ENCODE data around the gene APP.
"Not testable (repeated sequence)": the region's sequence is repeated elsewhere in the genome, so short reads cannot be mapped to it uniquely, and the experiment has no call there.

Gene APP

DNA sequence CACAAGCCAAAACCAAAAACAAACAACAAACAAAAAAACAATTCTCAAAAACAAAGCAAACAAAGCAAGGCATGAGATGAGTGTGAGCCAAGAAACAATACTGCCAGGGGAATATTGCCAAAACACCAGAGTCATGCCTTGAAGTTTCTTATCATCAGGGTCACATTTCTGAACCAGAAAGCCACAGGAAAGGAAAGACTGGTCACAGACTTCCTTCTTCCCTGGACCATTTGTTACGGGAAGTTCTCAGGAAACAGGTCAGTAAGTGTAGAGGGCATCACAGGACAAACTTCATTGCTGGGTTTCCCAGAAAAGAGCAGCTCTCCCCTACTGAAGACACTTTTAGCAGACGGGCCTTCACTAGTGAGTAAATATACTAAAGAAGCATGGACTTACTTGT, 244.6 kb downstream of the APP start:
- peaks cover 8% of the 10 kb centered on the region for H3K4me1 Mint-ChIP-seq (ENCODE audit: low read depth)
- no peaks in the 10 kb centered on the region for H3K27me3 Mint-ChIP-seq (ENCODE audit: low read depth)
- H3K4me3 Mint-ChIP-seq: no peak overlapping the region
- no peaks in the 10 kb centered on the region for H3K9me3 Mint-ChIP-seq
- H3K27ac Mint-ChIP-seq: no peak overlapping the region
- no peaks in the 10 kb centered on the region for H3K36me3 Mint-ChIP-seq (ENCODE audit: low read depth)

DNA sequence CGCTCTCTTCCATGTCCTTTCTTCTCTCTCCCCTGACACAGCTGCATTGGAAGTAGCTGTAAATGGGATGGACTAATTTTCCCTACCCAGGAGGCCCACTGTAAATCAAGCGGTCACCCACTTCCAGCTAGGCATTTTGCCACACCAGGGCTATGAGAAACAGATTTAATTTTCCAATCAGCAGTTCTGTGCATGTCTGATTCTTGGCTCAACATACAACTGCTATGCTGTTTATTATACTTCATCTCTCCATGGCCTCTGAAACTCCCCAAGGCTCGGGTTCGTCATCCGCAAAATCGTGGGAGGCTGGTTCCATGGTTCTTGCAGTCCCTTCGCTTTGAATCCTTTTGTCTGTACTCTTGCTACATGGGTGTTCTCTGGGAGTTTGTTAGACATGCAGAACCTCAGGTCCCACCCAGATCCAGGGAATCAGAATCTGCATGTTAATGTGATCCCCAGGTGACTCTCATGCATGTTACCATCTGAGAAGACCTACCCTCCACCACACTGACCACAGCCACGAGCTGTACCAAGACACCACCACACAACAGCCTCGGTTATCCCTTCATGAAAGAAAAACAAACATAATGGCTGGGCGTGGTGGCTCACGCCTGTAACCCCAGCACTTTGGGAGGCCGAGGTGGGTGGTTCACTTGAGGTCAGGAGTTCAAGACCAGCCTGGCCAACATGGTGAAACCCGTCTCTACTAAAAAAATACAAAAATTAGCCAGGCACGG, 245.3 kb downstream of the APP start:
- H3K9me3 Mint-ChIP-seq: no peaks in the 10 kb centered on the region
- no peak overlapping the region for H3K4me3 Mint-ChIP-seq
- H3K36me3 Mint-ChIP-seq (ENCODE audit: low read depth): no peaks in the 10 kb centered on the region
- peaks cover 8% of the 10 kb centered on the region for H3K4me1 Mint-ChIP-seq (ENCODE audit: low read depth)
- H3K27ac Mint-ChIP-seq: no peak overlapping the region
- no peaks in the 10 kb centered on the region for H3K27me3 Mint-ChIP-seq (ENCODE audit: low read depth)

DNA sequence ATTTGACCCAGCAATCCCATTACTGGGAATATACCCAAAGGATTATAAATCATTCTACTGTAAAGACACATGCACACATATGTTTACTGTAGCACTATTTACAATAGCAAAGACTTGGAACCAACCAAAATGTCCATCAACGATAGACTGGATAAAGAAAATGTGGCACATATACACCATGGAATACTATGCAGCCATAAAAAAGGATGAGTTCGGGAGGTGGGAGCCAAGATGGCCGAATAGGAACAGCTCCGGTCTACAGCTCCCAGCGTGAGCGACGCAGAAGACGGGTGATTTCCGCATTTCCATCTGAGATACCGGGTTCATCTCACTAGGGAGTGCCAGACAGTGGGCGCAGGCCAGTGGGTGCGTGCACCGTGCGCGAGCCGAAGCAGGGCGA, 252.4 kb downstream of the APP start:
- H3K36me3 Mint-ChIP-seq (ENCODE audit: low read depth); H3K4me1 Mint-ChIP-seq (ENCODE audit: low read depth); H3K27ac Mint-ChIP-seq; H3K27me3 Mint-ChIP-seq (ENCODE audit: low read depth); H3K4me3 Mint-ChIP-seq; H3K9me3 Mint-ChIP-seq: not testable (repeated sequence)

DNA sequence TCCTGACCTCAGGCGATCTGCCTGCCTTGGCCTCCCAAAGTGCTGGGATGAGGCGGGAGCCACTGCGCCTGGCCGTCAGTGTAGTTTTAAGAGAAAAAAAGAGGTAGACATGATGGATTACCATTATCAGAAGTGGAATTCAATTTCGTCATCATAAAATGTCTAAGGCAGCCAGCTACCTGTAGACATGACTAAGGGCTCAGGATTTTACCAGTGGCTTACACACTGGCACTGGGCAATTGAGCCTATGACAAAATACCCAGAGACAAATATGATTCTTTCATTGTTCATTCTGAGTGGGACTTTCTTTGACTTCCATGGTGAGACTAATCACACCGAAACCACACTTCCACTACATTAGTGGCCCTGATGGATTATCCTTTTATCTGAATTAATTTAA, 254.3 kb downstream of the APP start:
- Mint-ChIP-seq H3K4me1 (ENCODE audit: low read depth) (no peaks in the 10 kb centered on the region), H3K36me3 (ENCODE audit: low read depth) (peaks cover 1% of the 10 kb centered on the region), H3K27ac (no peak overlapping the region), H3K27me3 (ENCODE audit: low read depth) (no peaks in the 10 kb centered on the region), H3K9me3 (peaks cover 8% of the 10 kb centered on the region), H3K4me3 (no peak overlapping the region)

DNA sequence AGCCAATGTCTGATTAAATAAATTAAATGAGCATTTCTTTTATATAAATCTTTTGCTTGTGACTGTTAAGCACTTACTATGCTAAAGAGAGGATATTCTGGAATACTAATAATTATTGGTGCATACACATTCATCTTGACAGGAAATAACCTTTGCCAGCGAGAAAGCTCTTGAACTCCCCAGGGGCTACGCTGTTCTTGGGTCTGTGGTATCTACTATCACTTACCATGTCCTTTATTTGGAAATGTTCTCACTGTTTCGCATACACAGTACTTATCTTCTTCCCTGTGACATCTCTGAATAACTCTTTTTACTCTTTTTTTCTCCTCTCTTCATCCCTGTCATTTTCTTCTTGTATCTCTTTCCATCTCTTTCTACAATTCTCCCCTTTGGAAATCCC, 257.1 kb downstream of the APP start:
- Mint-ChIP-seq H3K27me3 (ENCODE audit: low read depth) (no peaks in the 10 kb centered on the region), H3K4me3 (no peak overlapping the region), H3K36me3 (ENCODE audit: low read depth) (peaks cover 1% of the 10 kb centered on the region), H3K27ac (no peak overlapping the region), H3K9me3 (peaks cover 8% of the 10 kb centered on the region), H3K4me1 (ENCODE audit: low read depth) (no peaks in the 10 kb centered on the region)

DNA sequence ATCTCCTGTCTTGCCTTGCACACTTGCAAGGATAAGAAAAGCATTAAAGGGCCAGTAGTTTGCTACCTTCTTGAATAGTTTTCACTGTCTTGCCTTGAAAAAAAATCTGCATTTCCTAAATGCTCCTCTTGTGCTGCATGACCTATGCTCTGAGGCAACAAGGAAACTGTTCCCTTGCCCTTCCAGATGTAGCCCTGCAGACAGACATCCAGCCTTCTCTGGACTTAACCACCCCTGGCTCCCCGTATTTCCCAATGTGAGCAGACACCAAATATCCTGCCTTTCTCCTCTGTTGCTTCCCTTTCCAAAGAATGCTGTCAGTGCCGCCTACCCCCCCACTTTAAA, 258.2 kb downstream of the APP start:
- no peak overlapping the region for H3K4me3 Mint-ChIP-seq
- H3K36me3 Mint-ChIP-seq (ENCODE audit: low read depth): no peaks in the 10 kb centered on the region
- H3K9me3 Mint-ChIP-seq: no peaks in the 10 kb centered on the region
- H3K27ac Mint-ChIP-seq: no peak overlapping the region
- H3K27me3 Mint-ChIP-seq (ENCODE audit: low read depth): no peaks in the 10 kb centered on the region
- no peaks in the 10 kb centered on the region for H3K4me1 Mint-ChIP-seq (ENCODE audit: low read depth)

DNA sequence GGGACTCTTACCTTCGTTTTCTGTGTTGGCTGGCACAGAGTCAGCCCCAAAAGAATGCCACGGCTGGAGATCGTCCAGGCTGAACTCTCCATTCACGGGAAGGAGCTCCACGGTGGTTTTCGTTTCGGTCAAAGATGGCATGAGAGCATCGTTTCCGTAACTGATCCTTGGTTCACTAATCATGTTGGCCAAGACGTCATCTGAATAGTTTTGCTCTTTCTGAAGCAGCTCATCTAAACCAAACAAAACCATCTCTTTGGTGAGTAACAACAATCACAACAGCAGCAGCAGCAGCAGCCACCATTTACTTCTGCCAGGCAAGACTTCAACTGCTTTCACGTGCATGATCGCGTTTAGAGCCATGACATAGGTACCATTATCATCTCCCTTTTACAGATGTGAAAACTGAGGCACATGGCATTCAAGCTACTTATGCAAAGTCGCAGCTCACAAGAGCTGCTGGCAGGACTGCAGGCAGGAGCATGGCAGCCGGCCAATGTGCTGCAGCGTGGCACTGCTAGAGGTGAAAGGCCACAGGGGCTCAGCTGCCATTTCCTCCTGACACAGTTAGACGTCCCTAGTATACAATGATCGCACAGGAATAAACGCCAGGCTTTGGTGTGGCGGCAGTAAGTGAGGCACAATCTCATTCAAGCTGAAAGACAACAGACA, 258.7 kb downstream of the APP start:
- Mint-ChIP-seq H3K4me1 (ENCODE audit: low read depth) (no peaks in the 10 kb centered on the region), H3K27ac (no peak overlapping the region), H3K4me3 (no peak overlapping the region), H3K36me3 (ENCODE audit: low read depth) (no peaks in the 10 kb centered on the region), H3K27me3 (ENCODE audit: low read depth) (no peaks in the 10 kb centered on the region), H3K9me3 (no peaks in the 10 kb centered on the region)

DNA sequence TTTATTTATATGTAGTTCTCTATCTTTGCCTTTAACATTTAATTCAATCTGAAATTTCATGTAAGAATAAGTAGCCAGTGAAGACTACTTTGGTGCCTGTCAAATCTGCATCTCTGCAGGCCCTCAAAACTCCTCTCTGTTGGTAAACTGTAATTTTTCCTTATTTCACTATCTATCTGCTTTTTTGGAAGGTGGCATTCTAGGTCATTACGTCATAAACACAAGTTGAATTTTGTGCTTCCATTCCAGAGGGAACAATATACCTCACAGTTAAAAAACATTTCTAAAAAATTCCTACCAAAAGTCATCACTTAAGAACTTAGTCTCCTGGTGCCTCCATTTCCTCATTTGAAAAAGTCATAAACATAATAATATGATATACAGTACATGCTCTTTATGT, 259.8 kb downstream of the APP start:
- H3K27me3 Mint-ChIP-seq (ENCODE audit: low read depth): no peaks in the 10 kb centered on the region
- H3K36me3 Mint-ChIP-seq (ENCODE audit: low read depth): no peaks in the 10 kb centered on the region
- H3K27ac Mint-ChIP-seq: no peak overlapping the region
- H3K4me1 Mint-ChIP-seq (ENCODE audit: low read depth): no peaks in the 10 kb centered on the region
- no peak overlapping the region for H3K4me3 Mint-ChIP-seq
- no peaks in the 10 kb centered on the region for H3K9me3 Mint-ChIP-seq

DNA sequence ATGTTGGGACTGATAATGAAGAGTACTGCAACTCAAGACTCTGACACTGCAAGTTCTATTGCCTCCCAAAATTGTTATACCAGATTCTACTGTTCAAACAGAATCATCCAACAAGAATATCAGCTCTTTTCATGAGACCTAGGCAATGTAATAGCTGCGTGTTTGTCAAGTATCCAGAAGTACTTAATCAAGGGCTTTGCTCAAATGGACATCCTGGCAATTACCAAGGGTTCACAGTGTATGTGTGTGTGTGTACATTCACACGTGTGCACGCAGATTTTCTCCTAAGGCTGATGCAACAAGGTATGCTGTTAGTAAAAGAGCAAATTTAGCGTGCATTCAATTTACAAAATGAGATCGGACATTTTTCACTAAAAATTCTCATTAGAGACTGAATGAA, 261.2 kb downstream of the APP start:
- no peaks in the 10 kb centered on the region for H3K27me3 Mint-ChIP-seq (ENCODE audit: low read depth)
- no peak overlapping the region for H3K4me3 Mint-ChIP-seq
- no peaks in the 10 kb centered on the region for H3K9me3 Mint-ChIP-seq
- no peaks in the 10 kb centered on the region for H3K36me3 Mint-ChIP-seq (ENCODE audit: low read depth)
- H3K4me1 Mint-ChIP-seq (ENCODE audit: low read depth): no peaks in the 10 kb centered on the region
- H3K27ac Mint-ChIP-seq: no peak overlapping the region

DNA sequence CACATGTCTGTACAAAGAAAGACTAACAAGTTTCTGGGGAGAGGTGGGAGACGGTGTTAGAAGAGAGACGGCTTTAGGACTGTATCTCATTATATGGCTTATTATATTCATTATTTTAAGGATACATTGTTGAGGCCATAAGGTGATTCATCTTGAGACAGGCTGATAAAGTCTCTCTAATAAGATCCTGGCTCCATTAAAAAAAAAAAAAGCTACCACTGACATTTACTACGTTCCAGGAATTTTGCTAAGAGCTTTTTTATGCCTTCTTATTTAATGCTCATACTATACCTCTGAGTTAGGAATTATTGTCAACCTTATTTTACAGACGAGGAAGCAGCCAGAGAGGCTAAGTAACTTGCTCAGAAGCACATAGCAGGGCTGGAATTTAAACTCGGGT, 262.1 kb downstream of the APP start:
- H3K9me3 Mint-ChIP-seq: no peaks in the 10 kb centered on the region
- H3K4me3 Mint-ChIP-seq: no peak overlapping the region
- H3K36me3 Mint-ChIP-seq (ENCODE audit: low read depth): no peaks in the 10 kb centered on the region
- H3K4me1 Mint-ChIP-seq (ENCODE audit: low read depth): no peaks in the 10 kb centered on the region
- H3K27ac Mint-ChIP-seq: no peak overlapping the region
- no peaks in the 10 kb centered on the region for H3K27me3 Mint-ChIP-seq (ENCODE audit: low read depth)

DNA sequence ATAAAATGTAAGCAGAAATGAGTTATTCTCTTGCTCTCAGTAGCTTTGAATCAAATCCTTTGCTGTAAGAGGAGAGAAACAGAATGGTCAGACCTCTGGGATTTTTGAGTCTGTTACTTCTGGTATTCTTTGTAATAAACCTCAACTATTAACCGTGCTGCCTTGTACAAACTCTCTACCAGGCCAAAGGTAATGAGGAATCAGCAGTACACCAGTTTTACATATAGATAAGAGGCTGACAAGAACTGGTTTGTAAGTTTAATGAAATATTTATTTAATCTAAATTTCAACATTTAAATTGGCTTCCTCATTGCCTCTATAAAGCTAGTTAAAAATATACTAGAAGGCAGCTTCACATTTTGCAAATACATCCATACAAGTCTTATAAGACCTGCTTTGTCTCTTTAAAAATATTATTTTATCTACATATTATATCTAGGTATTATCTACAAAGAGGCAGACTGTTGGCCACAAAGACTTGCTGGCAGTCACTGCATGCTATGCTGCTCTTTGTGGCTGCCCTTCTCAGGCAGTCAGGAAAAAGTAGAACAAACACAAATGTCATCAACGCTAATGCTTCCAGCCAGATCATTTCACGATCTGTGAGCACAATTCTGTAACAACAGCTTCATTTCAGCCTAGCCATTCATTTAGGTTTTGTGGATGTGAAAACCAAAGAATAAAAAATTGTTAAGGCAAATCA, 262.8 kb downstream of the APP start:
- H3K9me3 Mint-ChIP-seq: no peaks in the 10 kb centered on the region
- H3K4me1 Mint-ChIP-seq (ENCODE audit: low read depth): no peaks in the 10 kb centered on the region
- H3K27ac Mint-ChIP-seq: no peak overlapping the region
- H3K27me3 Mint-ChIP-seq (ENCODE audit: low read depth): no peaks in the 10 kb centered on the region
- H3K36me3 Mint-ChIP-seq (ENCODE audit: low read depth): no peaks in the 10 kb centered on the region
- no peak overlapping the region for H3K4me3 Mint-ChIP-seq

DNA sequence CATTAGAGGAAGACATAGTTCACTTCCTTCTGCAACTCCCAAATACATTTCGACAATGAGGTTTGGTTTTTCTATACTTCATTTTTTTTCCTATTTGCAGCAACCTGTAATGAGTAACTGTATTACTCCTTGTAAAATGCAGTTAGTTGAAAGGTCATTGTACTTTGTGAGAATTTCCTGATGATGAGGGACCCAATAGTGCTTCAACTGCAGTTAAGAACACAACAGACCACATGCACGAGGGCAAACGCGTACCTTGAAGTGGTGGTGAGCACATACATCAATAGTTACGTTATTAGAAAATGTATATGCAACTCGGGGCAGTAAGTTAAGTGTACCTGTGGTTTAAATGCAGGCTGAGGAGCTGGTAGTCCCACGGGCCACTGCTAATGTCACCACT, 264.0 kb downstream of the APP start:
- Mint-ChIP-seq H3K4me1 (ENCODE audit: low read depth) (no peaks in the 10 kb centered on the region), H3K27ac (no peak overlapping the region), H3K4me3 (no peak overlapping the region), H3K36me3 (ENCODE audit: low read depth) (no peaks in the 10 kb centered on the region), H3K27me3 (ENCODE audit: low read depth) (no peaks in the 10 kb centered on the region), H3K9me3 (no peaks in the 10 kb centered on the region)

DNA sequence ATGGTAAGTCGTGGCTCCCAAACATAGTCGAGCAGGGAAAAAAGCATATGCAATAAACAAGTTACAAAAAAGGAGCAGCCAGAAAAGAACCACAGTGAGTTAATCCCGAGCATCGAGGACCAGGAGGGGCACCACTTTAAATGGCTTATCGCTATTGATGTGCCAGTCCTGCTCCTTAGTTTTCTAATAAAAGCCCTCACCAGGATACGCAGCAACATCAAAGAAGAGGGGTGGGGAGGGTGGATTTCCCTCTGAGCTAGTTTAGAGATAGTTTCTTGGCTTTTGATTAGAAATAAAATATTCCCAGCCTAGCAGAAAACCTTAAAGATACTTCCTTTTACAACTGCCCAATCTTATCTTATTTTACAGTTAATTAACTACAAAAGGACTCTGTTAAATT, 265.4 kb downstream of the APP start:
- Mint-ChIP-seq H3K9me3 (no peaks in the 10 kb centered on the region), H3K4me1 (ENCODE audit: low read depth) (no peaks in the 10 kb centered on the region), H3K4me3 (no peak overlapping the region), H3K27ac (no peak overlapping the region), H3K36me3 (ENCODE audit: low read depth) (no peaks in the 10 kb centered on the region), H3K27me3 (ENCODE audit: low read depth) (no peaks in the 10 kb centered on the region)

DNA sequence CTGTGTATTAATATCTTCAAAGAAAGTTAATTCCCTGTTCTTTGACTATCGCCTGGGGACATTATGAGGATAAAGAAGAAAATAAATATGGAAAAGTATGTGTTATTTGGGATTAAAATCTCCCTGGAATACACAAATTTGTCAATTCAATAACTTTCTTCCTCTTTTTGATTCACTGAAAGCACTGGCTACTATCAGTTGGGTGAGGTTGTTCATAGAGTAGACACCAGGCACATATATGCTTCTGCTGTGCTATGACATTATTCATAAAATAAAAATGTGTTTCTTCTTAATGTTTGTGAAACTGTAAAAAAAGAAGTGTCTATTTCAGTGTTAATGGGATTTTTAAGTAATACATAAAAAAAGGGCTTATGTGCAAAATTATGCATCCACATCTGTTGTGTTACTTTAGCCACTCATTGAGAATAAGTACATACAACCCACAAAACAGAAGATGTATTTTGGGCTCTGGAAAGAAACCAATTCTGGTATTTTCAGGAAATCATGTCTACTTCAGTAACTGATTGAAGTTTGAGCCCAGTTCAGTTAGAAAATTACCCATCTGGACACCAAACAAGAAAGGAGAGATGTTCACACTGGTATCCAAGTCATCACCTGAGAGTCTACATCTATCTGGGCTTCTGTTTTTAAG, 266.4 kb downstream of the APP start:
- Mint-ChIP-seq H3K36me3 (ENCODE audit: low read depth) (no peaks in the 10 kb centered on the region), H3K9me3 (no peaks in the 10 kb centered on the region), H3K27ac (no peak overlapping the region), H3K4me1 (ENCODE audit: low read depth) (no peaks in the 10 kb centered on the region), H3K4me3 (no peak overlapping the region), H3K27me3 (ENCODE audit: low read depth) (no peaks in the 10 kb centered on the region)

DNA sequence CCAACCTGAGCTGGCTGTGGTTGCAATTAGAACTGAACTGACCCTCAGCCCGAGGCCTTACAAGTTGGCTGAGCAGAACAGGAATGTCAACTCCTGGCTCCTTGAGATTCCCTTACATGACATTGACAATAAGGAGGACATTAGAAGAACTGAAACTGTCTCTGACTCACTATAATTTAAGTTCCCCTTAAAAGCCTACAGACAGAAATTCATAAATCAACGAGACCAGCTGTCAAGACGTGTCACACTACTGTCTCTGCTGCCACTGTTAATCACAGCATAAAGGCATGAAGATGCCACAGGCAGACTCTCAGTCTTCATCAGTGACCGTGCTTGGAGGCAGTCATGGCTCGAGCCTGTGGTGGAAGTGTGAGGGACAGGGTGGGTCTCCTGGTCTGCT, 267.0 kb downstream of the APP start:
- H3K27me3 Mint-ChIP-seq (ENCODE audit: low read depth): no peaks in the 10 kb centered on the region
- no peak overlapping the region for H3K27ac Mint-ChIP-seq
- no peaks in the 10 kb centered on the region for H3K36me3 Mint-ChIP-seq (ENCODE audit: low read depth)
- H3K9me3 Mint-ChIP-seq: no peaks in the 10 kb centered on the region
- no peaks in the 10 kb centered on the region for H3K4me1 Mint-ChIP-seq (ENCODE audit: low read depth)
- H3K4me3 Mint-ChIP-seq: no peak overlapping the region
